ENCODE results near the gene IL1RAPL1.
"Not testable (repeated sequence)": the region's sequence is repeated elsewhere in the genome, so short reads cannot be mapped to it uniquely, and the experiment has no call there.

The IL1RAPL1 gene

DNA sequence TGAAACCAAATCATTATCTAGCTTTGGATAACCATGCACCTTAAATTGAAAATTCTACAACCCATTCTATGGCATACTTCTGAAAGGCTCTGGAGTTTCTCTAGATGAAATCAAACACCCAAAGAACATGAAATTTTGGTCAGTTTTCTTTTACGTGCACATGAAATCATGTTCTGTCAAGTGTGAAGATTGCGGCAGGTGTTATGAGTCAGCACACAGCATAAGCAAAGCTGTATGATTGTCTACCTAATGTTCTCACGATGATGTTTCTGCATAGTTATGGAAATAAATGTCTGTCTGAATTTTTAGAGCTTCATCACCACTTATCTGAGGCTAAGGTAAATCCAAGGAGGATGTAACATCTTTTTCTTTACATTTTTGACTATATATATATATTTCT lies 495.3 kb downstream of the IL1RAPL1 start:
- no peaks in the 10 kb centered on the region for H3K36me3 ChIP-seq (ENCODE audit: insufficient read depth, insufficient read length, low read length)
- H3K9me3 ChIP-seq (ENCODE audit: insufficient read depth, low read length), result no peaks in the 10 kb centered on the region
- DNase-seq (ENCODE audit: low read depth, low spot score), result no peak
- no peaks in the 10 kb centered on the region for H3K27me3 ChIP-seq (ENCODE audit: insufficient read depth, insufficient read length)
- TF ChIP-seq SUZ12 (IDR thresholded peaks at IDR 0.05; ENCODE audit: extremely low read depth, insufficient read depth, insufficient read length), result no peak
- TF ChIP-seq YY1 (IDR thresholded peaks at IDR 0.05; ENCODE audit: insufficient read depth, insufficient read length), result no peak
- no peak for TF ChIP-seq ZNF274 (IDR thresholded peaks at IDR 0.05; ENCODE audit: low read depth, low read length)
- no peaks in the 10 kb centered on the region for H3K4me1 ChIP-seq (ENCODE audit: insufficient read depth, insufficient read length)
- no peak overlapping the region for H3K4me3 ChIP-seq (ENCODE audit: insufficient read length, low read depth)
- no peak overlapping the region for H3K9ac ChIP-seq (ENCODE audit: insufficient read length, low read depth)

DNA sequence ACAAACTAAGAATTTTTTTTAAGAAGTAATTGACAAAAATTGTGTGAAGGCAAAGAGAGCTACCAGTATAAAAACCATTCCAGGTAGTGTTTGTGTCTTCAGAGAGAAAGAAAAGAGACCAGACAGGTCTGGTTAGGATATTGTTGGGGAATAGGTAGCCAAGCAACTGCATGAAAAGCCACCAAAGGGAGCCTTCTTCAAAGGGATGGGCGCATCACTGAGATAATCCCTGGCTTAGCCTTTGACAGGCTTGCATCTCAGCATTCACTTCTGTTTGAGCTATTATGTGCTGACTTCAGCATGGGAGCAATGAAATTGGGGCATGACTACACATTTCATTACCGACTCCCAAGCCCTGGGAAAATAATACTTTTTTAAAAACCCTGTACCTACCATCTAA lies 496.6 kb downstream of the IL1RAPL1 start:
- Histone ChIP-seq H3K27me3 (ENCODE audit: insufficient read depth, insufficient read length) (no peaks in the 10 kb centered on the region), H3K4me3 (ENCODE audit: insufficient read length, low read depth) (no peak overlapping the region), H3K36me3 (ENCODE audit: insufficient read depth, insufficient read length, low read length) (no peaks in the 10 kb centered on the region), H3K9ac (ENCODE audit: insufficient read length, low read depth) (no peak overlapping the region), H3K9me3 (ENCODE audit: insufficient read depth, low read length) (no peaks in the 10 kb centered on the region), H3K4me1 (ENCODE audit: insufficient read depth, insufficient read length) (no peaks in the 10 kb centered on the region)
- no peak for DNase-seq (ENCODE audit: low read depth, low spot score)
- TF ChIP-seq ZNF274 (IDR thresholded peaks at IDR 0.05; ENCODE audit: low read depth, low read length), result no peak
- no peak for TF ChIP-seq YY1 (IDR thresholded peaks at IDR 0.05; ENCODE audit: insufficient read depth, insufficient read length)
- no peak for TF ChIP-seq SUZ12 (IDR thresholded peaks at IDR 0.05; ENCODE audit: extremely low read depth, insufficient read depth, insufficient read length)

DNA sequence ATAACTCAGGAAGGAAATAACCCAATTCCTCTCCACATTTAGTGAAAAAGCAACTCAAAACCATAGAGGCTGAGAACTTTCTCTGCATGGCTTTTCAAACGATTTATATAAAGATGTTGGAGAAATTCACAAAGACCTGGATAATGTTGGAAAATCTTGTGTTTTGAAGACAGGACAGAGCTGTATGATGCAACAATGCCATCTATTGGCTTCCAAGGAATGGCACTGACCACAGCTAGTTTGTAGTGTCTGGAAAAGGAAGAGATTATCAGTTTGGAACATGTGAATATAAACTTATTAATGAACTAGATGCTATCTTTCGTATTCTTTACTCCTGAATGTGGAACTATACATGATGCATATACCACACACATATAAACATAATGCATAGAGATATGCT lies 503.6 kb downstream of the IL1RAPL1 start:
- H3K36me3 ChIP-seq (ENCODE audit: insufficient read depth, insufficient read length, low read length), result no peaks in the 10 kb centered on the region
- H3K4me3 ChIP-seq (ENCODE audit: insufficient read length, low read depth), result no peak overlapping the region
- DNase-seq (ENCODE audit: low read depth, low spot score), result no peak
- no peaks in the 10 kb centered on the region for H3K4me1 ChIP-seq (ENCODE audit: insufficient read depth, insufficient read length)
- H3K9me3 ChIP-seq (ENCODE audit: insufficient read depth, low read length), result no peaks in the 10 kb centered on the region
- H3K9ac ChIP-seq (ENCODE audit: insufficient read length, low read depth), result no peak overlapping the region
- TF ChIP-seq SUZ12 (IDR thresholded peaks at IDR 0.05; ENCODE audit: extremely low read depth, insufficient read depth, insufficient read length), result no peak
- no peak for TF ChIP-seq ZNF274 (IDR thresholded peaks at IDR 0.05; ENCODE audit: low read depth, low read length)
- no peak for TF ChIP-seq YY1 (IDR thresholded peaks at IDR 0.05; ENCODE audit: insufficient read depth, insufficient read length)
- H3K27me3 ChIP-seq (ENCODE audit: insufficient read depth, insufficient read length), result no peaks in the 10 kb centered on the region

DNA sequence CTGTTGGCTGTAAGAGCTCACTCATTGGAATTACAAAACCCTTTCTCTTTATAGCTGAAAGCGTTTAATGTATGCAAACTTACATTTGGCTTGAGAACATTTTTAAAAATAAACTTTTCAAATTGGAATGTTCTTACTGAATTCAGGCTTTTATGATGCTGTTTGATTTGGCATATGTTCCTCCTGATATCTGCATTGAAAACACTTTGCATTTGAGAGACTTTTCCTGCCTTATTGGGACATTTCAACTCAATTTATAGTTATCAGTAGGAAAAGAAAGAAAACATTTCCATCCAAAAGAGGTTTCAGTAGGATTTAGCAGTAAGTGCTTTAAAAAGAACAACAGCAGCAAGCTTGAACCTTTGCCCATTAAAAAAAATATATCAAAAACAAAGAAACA lies 520.0 kb downstream of the IL1RAPL1 start:
- no peaks in the 10 kb centered on the region for H3K4me1 ChIP-seq (ENCODE audit: insufficient read depth, insufficient read length)
- TF ChIP-seq SUZ12 (IDR thresholded peaks at IDR 0.05; ENCODE audit: extremely low read depth, insufficient read depth, insufficient read length) (no peak), ZNF274 (IDR thresholded peaks at IDR 0.05; ENCODE audit: low read depth, low read length) (no peak), YY1 (IDR thresholded peaks at IDR 0.05; ENCODE audit: insufficient read depth, insufficient read length) (no peak)
- H3K9me3 ChIP-seq (ENCODE audit: insufficient read depth, low read length), result no peaks in the 10 kb centered on the region
- no peak overlapping the region for H3K4me3 ChIP-seq (ENCODE audit: insufficient read length, low read depth)
- H3K27me3 ChIP-seq (ENCODE audit: insufficient read depth, insufficient read length), result no peaks in the 10 kb centered on the region
- no peak for DNase-seq (ENCODE audit: low read depth, low spot score)
- H3K36me3 ChIP-seq (ENCODE audit: insufficient read depth, insufficient read length, low read length), result no peaks in the 10 kb centered on the region
- H3K9ac ChIP-seq (ENCODE audit: insufficient read length, low read depth), result no peak overlapping the region

DNA sequence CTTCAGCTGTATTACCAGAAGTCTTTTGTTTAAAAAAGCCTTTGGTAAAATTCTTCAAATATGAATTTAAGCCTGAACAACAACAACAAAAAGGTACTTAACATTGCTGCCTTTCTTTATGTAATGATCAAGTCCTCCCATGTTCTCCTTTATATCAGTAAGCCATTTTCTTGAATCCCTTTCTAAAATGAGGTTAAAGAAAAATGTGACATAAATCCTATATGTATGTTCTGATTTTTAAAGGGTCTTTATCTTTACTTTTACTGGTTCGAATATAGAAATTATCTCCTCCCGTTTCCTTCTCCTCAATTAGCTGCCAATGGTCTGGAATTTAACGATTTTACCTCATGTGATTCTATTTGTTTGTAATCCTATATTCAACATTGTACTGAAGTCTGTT lies 522.8 kb downstream of the IL1RAPL1 start:
- Histone ChIP-seq H3K27me3 (ENCODE audit: insufficient read depth, insufficient read length) (no peaks in the 10 kb centered on the region), H3K9ac (ENCODE audit: insufficient read length, low read depth) (no peak overlapping the region), H3K9me3 (ENCODE audit: insufficient read depth, low read length) (no peaks in the 10 kb centered on the region), H3K36me3 (ENCODE audit: insufficient read depth, insufficient read length, low read length) (no peaks in the 10 kb centered on the region), H3K4me1 (ENCODE audit: insufficient read depth, insufficient read length) (no peaks in the 10 kb centered on the region), H3K4me3 (ENCODE audit: insufficient read length, low read depth) (no peak overlapping the region)
- no peak for DNase-seq (ENCODE audit: low read depth, low spot score)
- TF ChIP-seq SUZ12 (IDR thresholded peaks at IDR 0.05; ENCODE audit: extremely low read depth, insufficient read depth, insufficient read length) (no peak), ZNF274 (IDR thresholded peaks at IDR 0.05; ENCODE audit: low read depth, low read length) (no peak), YY1 (IDR thresholded peaks at IDR 0.05; ENCODE audit: insufficient read depth, insufficient read length) (no peak)

DNA sequence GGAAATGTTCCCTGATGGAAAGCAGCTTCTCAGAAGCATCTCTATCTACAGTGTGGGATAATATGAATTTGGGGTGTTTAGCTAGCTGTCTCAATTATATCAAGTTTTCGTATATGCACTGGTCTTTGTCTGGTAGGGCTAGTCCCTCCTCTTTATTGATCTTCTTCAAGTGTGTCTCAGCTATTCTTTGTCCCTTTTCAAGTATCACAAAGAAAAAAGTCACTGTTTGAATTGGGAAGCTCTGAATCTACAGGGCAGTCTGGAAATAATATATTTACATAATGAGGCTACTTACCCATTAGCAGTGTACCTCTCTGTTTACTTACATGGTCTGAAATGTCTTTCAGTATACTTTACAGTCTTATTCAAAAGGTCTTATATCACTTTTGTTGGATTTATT lies 526.0 kb downstream of the IL1RAPL1 start:
- H3K4me1 ChIP-seq (ENCODE audit: insufficient read depth, insufficient read length), result no peaks in the 10 kb centered on the region
- H3K27me3 ChIP-seq (ENCODE audit: insufficient read depth, insufficient read length), result no peaks in the 10 kb centered on the region
- H3K9ac ChIP-seq (ENCODE audit: insufficient read length, low read depth), result no peak overlapping the region
- TF ChIP-seq ZNF274 (IDR thresholded peaks at IDR 0.05; ENCODE audit: low read depth, low read length) (no peak), YY1 (IDR thresholded peaks at IDR 0.05; ENCODE audit: insufficient read depth, insufficient read length) (no peak), SUZ12 (IDR thresholded peaks at IDR 0.05; ENCODE audit: extremely low read depth, insufficient read depth, insufficient read length) (no peak)
- no peak overlapping the region for H3K4me3 ChIP-seq (ENCODE audit: insufficient read length, low read depth)
- H3K9me3 ChIP-seq (ENCODE audit: insufficient read depth, low read length), result no peaks in the 10 kb centered on the region
- H3K36me3 ChIP-seq (ENCODE audit: insufficient read depth, insufficient read length, low read length), result no peaks in the 10 kb centered on the region
- no peak for DNase-seq (ENCODE audit: low read depth, low spot score)

DNA sequence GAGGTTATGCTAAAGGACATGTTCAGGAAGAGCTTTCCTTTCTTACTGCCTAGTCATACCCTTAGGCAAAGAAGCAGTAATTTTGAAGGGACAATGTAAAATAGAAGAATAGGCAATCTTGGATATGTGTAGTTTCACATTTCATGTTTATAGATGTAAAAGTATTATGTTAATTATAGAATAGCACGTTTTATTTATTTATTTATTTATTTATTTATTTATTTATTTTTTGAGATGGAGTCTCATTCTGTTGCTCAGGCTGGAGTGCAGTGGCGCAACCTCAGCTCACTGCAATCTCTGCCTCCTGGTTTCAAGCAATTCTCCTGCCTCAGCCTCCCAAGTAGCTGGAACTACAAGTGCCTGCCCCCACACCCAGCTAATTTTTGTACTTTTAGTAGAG lies 535.6 kb downstream of the IL1RAPL1 start:
- H3K36me3 ChIP-seq (ENCODE audit: insufficient read depth, insufficient read length, low read length); H3K9ac ChIP-seq (ENCODE audit: insufficient read length, low read depth); H3K9me3 ChIP-seq (ENCODE audit: insufficient read depth, low read length); DNase-seq (ENCODE audit: low read depth, low spot score); H3K27me3 ChIP-seq (ENCODE audit: insufficient read depth, insufficient read length); H3K4me1 ChIP-seq (ENCODE audit: insufficient read depth, insufficient read length); H3K4me3 ChIP-seq (ENCODE audit: insufficient read length, low read depth): not testable (repeated sequence)

DNA sequence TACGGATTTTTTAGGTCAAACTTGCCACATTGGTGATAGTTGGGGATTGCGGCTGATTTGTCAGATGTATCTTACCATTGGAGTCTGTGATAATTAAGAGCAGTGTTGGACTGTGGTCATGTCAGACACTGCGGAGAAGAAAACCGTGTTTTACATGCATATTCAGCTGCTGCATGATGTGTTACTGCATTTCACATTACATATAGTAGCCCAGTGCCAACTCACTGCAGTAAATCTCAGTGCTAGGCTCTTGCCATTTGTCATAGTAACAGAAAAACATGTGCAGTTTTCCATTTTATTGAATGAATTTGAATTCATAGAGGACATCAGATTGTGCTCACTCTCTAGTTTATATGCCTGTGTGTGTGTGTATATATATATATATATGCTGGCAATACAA lies 543.7 kb downstream of the IL1RAPL1 start:
- no peak for TF ChIP-seq YY1 (IDR thresholded peaks at IDR 0.05; ENCODE audit: insufficient read depth, insufficient read length)
- no peaks in the 10 kb centered on the region for H3K4me1 ChIP-seq (ENCODE audit: insufficient read depth, insufficient read length)
- DNase-seq (ENCODE audit: low read depth, low spot score), result no peak
- H3K4me3 ChIP-seq (ENCODE audit: insufficient read length, low read depth), result no peak overlapping the region
- H3K9ac ChIP-seq (ENCODE audit: insufficient read length, low read depth), result no peak overlapping the region
- H3K9me3 ChIP-seq (ENCODE audit: insufficient read depth, low read length), result no peaks in the 10 kb centered on the region
- H3K27me3 ChIP-seq (ENCODE audit: insufficient read depth, insufficient read length), result no peaks in the 10 kb centered on the region
- no peaks in the 10 kb centered on the region for H3K36me3 ChIP-seq (ENCODE audit: insufficient read depth, insufficient read length, low read length)

Measured in NT2/D1 (cell line).